Sigmoid colon (tissue), 4 donors: ENCODE data around the gene DPYSL4.

ENCODE experiments used
- POLR2AphosphoS5 ChIP-seq, 4 donors: sonication (generic); formaldehyde crosslinking; IDR thresholded peaks; one replicate each; pipeline ENCODE4 v1.6.1; 2017; ENCODE audit warnings: antibody characterized with exemption in 4 of 4
- TF ChIP-seq, protein P1 (sequence below), 4 experiments: fragments of 450-650 bp in 3 of 4; fragments of 200-600 bp in 1 of 4; IDR thresholded peaks; one replicate each; pipeline ENCODE4 v1.5.1; 2016 to 2019; ENCODE audit warnings: antibody characterized with exemption in 4 of 4, mild to moderate bottlenecking in 3 of 4, moderate library complexity in 2 of 4

DNA sequence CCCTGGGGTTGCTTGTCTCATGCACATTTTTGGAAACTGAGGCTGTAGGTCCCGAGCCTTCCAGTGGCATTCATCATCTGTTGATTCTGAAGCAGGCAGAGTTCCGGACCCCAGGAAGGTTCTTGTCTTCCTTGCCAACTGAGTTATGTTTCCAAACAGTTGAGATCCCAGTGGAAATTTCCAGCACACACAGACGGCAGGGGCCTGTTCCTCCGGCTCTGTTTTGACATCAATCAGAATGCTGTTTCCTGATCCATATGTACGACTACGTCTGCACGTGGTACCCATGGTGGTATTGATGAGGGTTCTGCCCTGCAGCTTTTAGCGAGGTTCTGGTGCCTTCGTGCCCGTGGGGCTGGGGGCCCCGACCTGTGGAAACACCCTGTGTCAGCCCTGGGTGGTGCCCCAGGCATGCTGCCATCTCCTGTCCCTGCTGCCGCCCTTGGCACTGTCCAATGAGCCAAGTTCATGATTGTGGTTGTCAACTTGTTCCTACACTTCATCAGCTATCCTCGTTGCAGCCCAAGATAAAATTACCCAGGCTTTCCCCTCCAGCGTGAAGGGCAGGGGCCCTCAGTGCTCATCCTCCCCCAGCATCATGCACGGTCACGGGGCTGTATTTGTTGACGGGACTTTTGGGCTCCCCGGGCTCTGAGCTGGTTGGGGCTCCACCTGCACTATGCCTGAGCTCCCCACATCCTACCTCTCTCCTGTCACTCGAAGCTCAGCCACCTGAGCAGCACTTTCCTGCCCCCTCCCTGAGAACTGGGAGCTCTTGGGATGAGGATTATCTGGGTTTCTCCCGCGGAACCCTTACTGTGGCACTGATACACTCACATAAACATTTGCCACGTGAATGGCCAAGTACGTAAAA is 7.8 kb upstream of the DPYSL4 start:
- TF ChIP-seq, protein P1, sequence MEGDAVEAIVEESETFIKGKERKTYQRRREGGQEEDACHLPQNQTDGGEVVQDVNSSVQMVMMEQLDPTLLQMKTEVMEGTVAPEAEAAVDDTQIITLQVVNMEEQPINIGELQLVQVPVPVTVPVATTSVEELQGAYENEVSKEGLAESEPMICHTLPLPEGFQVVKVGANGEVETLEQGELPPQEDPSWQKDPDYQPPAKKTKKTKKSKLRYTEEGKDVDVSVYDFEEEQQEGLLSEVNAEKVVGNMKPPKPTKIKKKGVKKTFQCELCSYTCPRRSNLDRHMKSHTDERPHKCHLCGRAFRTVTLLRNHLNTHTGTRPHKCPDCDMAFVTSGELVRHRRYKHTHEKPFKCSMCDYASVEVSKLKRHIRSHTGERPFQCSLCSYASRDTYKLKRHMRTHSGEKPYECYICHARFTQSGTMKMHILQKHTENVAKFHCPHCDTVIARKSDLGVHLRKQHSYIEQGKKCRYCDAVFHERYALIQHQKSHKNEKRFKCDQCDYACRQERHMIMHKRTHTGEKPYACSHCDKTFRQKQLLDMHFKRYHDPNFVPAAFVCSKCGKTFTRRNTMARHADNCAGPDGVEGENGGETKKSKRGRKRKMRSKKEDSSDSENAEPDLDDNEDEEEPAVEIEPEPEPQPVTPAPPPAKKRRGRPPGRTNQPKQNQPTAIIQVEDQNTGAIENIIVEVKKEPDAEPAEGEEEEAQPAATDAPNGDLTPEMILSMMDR (IDR thresholded peaks at IDR 0.05): no peak
- no peak for TF ChIP-seq POLR2AphosphoS5 (IDR thresholded peaks at IDR 0.05)
